H1 (cell line): ENCODE data around the gene CUTA.

Experiments used
- BACH1 ChIP-seq: IDR thresholded peaks from 2 replicates; pipeline ENCODE4 v1.6.1; 2012; ENCODE audit warnings: low read length, improper control_type of control experiment
- BCL11A ChIP-seq, 2 experiments: IDR thresholded peaks; one replicate each; pipeline ENCODE4 v1.6.1; 2011; ENCODE audit warnings: low read depth in 2 of 2, low read length in 2 of 2, mild to moderate bottlenecking in 2 of 2
- EGR1 ChIP-seq: IDR thresholded peaks from 2 replicates; pipeline ENCODE4 v1.6.1; 2011; ENCODE audit warnings: low read depth, low read length, borderline replicate concordance
- EZH2 ChIP-seq: fragments of 200-600 bp; sonication (generic); IDR thresholded peaks from 2 replicates; pipeline ENCODE4 v1.7.1; 2012; ENCODE audit warnings: low read depth, mild to moderate bottlenecking, moderate library complexity, low read length, inconsistent platforms; ENCODE audit not compliant: severe bottlenecking
- SP1 ChIP-seq: IDR thresholded peaks from 2 replicates; pipeline ENCODE4 v1.6.1; 2011; ENCODE audit warnings: low read depth, low read length
- TF ChIP-seq, protein P1 (sequence below), 3 experiments: IDR thresholded peaks; 1 replicate in 2 of 3; 2 replicates in 1 of 3; pipeline versions ENCODE4 v1.5.1 to v1.6.1; 2011; ENCODE audit warnings: low read length in 3 of 3, mild to moderate bottlenecking in 3 of 3, inconsistent platforms in 2 of 3, low read depth in 1 of 3, moderate library complexity in 1 of 3; ENCODE audit not compliant: insufficient read depth in 1 of 3; ENCODE audit errors: control extremely low read depth in 1 of 3

DNA sequence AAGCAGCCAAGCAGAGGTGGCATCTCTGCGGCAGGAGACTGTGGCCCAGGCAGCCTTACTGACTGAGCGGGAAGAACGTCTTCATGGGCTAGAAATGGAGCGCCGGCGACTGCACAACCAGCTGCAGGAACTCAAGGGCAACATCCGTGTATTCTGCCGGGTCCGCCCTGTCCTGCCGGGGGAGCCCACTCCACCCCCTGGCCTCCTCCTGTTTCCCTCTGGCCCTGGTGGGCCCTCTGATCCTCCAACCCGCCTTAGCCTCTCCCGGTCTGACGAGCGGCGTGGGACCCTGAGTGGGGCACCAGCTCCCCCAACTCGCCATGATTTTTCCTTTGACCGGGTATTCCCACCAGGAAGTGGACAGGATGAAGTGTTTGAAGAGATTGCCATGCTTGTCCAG lies 13.0 kb downstream of the CUTA start:
- TF ChIP-seq, protein P1, sequence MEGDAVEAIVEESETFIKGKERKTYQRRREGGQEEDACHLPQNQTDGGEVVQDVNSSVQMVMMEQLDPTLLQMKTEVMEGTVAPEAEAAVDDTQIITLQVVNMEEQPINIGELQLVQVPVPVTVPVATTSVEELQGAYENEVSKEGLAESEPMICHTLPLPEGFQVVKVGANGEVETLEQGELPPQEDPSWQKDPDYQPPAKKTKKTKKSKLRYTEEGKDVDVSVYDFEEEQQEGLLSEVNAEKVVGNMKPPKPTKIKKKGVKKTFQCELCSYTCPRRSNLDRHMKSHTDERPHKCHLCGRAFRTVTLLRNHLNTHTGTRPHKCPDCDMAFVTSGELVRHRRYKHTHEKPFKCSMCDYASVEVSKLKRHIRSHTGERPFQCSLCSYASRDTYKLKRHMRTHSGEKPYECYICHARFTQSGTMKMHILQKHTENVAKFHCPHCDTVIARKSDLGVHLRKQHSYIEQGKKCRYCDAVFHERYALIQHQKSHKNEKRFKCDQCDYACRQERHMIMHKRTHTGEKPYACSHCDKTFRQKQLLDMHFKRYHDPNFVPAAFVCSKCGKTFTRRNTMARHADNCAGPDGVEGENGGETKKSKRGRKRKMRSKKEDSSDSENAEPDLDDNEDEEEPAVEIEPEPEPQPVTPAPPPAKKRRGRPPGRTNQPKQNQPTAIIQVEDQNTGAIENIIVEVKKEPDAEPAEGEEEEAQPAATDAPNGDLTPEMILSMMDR (IDR thresholded peaks at IDR 0.05; ENCODE audit: control extremely low read depth in 1 of 3, insufficient read depth in 1 of 3, low read depth in 1 of 3, low read length in 3 of 3), result no peak
- TF ChIP-seq BACH1 (no peak), SP1 (no peak), EZH2 (no peak), EGR1 (no peak), BCL11A (IDR thresholded peaks at IDR 0.05; ENCODE audit: low read depth in 2 of 2, low read length in 2 of 2) (no peak)
